ENCODE measurements around the gene MELTF. TPM values are rescaled to one million over a fixed set of nuclear protein-coding genes. Genes with fewer than 3 reads are reported as not detected.

MELTF gene
- total and polyA plus RNA-seq, 2 of the 13 experiments (the other 11 are each of a cell fraction or from before 2014, with no cell fraction given), result 3.2 to 7.5 TPM

DNA sequence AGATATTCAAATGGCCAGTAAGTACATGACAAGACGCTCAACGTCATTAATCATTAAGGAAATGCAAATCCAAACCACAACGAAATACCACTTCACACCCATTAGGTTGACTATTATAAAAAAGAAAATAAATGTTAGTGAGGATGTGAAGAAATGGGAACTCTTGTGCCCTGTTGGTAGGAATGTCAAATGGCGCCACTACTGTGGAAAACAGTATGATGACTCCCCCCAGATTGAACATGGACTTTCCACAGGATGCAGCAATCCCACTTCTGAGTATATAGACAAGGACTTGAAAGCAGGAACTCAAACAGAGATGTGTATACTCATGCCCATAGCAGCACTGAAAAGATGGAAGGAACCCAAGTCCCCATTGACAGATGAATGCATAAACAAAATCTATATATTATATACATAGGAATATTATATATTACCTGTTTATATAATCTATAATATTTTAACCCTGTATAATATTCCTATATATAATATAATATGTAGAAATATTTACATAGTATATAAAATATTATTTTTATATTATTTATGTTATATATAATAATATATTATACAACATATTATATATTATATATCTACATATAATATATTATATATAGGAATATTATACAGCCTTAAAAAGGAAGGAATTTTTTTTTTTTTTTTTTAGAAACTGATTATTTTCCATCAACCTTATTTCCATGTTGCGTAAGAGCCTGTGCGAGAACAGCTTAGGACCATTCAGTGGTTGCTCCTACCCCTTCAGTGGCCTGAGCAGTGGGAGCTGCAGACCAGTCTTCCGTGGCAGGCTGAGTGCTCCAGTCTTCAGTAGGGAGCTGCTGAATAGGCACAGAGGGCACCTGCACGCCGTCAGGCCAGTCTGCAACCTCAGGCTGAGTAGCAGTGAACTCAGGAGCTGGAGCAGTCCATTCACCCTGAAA is 43.4 kb downstream of the MELTF start:
- FAIRE-seq (peak; percentile 12), ATAC-seq (no peak), DNase-seq (ENCODE audit: low spot score) (peak; percentile 63)
- in situ Hi-C loops (cut with HindIII; ENCODE audit: extremely low pct_ligation_motif_present, low pct_unique_long_range_greater_than_20kb), result loop anchor here (25.0 kb wide), 1 partner anchor 526 kb away; no protein-coding TSS in a partner anchor
- no peak overlapping the region for H3K9ac ChIP-seq (ENCODE audit: insufficient read depth, low read depth, low read length)
- H3K27me3 ChIP-seq (ENCODE audit: control insufficient read depth in 1 of 2, insufficient read depth in 2 of 2, low read length in 2 of 2), result no peaks in the 10 kb centered on the region
- POLR2A ChIA-PET, result no interaction called here
- H3K36me3 ChIP-seq (replicated peaks in 1 of 2; ENCODE audit: control insufficient read depth in 1 of 2, insufficient read depth in 2 of 2, low read length in 2 of 2), result no peaks in the 10 kb centered on the region
- no peaks in the 10 kb centered on the region for H4K20me1 ChIP-seq (ENCODE audit: insufficient read depth, low read length)
- peaks cover 74% of the 10 kb centered on the region for H3K4me1 ChIP-seq (ENCODE audit: insufficient read depth, low read length)
- CTCF ChIA-PET (ENCODE audit: low intra/inter-chr PET ratio, low total read pairs), result no interaction called here
- 76% methylated on average over 9 of the region's 9 CpGs for WGBS (ENCODE audit: low lambda C conversion rate)
- TF ChIP-seq RELA (CRISPR knock-in tag; IDR thresholded peaks at IDR 0.05) (no peak), ZMYM3 (CRISPR knock-in tag; IDR thresholded peaks at IDR 0.05) (peak; percentile 36; the same call in 1 of the 2 replicates), TEAD3 (CRISPR knock-in tag; optimal IDR thresholded peaks at IDR 0.05; ENCODE audit: borderline replicate concordance) (peak; percentile 90), ZNF788 (CRISPR knock-in tag; IDR thresholded peaks at IDR 0.05; ENCODE audit: borderline replicate concordance) (no peak), CEBPB (IDR thresholded peaks at IDR 0.05; ENCODE audit: borderline replicate concordance, low read depth, low read length) (peak; percentile 48; the same call in 1 of the 2 replicates), ZNF33B (CRISPR knock-in tag; IDR thresholded peaks at IDR 0.05) (no peak), ZNF3 (CRISPR knock-in tag; IDR thresholded peaks at IDR 0.05) (peak; percentile 85), AGO2 (optimal IDR thresholded peaks at IDR 0.05; ENCODE audit: low read depth, low read length) (no peak)
- TF ChIP-seq, protein P1, sequence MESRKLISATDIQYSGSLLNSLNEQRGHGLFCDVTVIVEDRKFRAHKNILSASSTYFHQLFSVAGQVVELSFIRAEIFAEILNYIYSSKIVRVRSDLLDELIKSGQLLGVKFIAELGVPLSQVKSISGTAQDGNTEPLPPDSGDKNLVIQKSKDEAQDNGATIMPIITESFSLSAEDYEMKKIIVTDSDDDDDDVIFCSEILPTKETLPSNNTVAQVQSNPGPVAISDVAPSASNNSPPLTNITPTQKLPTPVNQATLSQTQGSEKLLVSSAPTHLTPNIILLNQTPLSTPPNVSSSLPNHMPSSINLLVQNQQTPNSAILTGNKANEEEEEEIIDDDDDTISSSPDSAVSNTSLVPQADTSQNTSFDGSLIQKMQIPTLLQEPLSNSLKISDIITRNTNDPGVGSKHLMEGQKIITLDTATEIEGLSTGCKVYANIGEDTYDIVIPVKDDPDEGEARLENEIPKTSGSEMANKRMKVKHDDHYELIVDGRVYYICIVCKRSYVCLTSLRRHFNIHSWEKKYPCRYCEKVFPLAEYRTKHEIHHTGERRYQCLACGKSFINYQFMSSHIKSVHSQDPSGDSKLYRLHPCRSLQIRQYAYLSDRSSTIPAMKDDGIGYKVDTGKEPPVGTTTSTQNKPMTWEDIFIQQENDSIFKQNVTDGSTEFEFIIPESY (CRISPR knock-in tag; IDR thresholded peaks at IDR 0.05), result peak; percentile 69
- TF ChIP-seq, protein P2, sequence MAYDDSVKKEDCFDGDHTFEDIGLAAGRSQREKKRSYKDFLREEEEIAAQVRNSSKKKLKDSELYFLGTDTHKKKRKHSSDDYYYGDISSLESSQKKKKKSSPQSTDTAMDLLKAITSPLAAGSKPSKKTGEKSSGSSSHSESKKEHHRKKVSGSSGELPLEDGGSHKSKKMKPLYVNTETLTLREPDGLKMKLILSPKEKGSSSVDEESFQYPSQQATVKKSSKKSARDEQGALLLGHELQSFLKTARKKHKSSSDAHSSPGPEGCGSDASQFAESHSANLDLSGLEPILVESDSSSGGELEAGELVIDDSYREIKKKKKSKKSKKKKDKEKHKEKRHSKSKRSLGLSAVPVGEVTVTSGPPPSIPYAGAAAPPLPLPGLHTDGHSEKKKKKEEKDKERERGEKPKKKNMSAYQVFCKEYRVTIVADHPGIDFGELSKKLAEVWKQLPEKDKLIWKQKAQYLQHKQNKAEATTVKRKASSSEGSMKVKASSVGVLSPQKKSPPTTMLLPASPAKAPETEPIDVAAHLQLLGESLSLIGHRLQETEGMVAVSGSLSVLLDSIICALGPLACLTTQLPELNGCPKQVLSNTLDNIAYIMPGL (CRISPR knock-in tag; IDR thresholded peaks at IDR 0.05; ENCODE audit: borderline replicate concordance in 1 of 2, low read depth in 1 of 2), result no peak
- no TSS peak for BruUV-seq (replicated peaks)
- no peaks in the 10 kb centered on the region for H3K79me2 ChIP-seq (ENCODE audit: insufficient read depth, low read length)
- intact Hi-C loops (cut with micrococcal nuclease; ENCODE audit: unreplicated experiment), result no loop called here
- H2AFZ ChIP-seq (ENCODE audit: low read length), result no peak overlapping the region
- peak overlapping the region; percentile 26 for H3K27ac ChIP-seq (ENCODE audit: extremely low read length, insufficient read depth, low read length)
- peak overlapping the region; percentile 87 for H3K4me2 ChIP-seq (ENCODE audit: low read depth, low read length)
- H3K9me3 ChIP-seq (ENCODE audit: low read length), result peaks cover 10% of the 10 kb centered on the region; the same call in 1 of the 2 replicates
- peak overlapping the region in 1 of 3 experiments; percentile 50; a peak in 1 of 6 replicates for H3K4me3 ChIP-seq (replicated peaks in 1 of 3; ENCODE audit: insufficient read depth in 1 of 3, low read depth in 2 of 3, low read length in 3 of 3)

Data from HepG2 (cell line).